SW480 (cell line): ENCODE measurements around the gene TSPAN18.

Source experiments
- DNase-seq: peaks from one replicate; pipeline ENCODE4 v3.0.0-alpha.2; 2016; ENCODE audit warnings: low spot score

The TSPAN18 gene

GRCh38 chr11:44711113-44711786, 15.5 kb upstream of the TSPAN18 start:
- DNase-seq: no peak

GRCh38 chr11:44711787-44712608, 14.8 kb upstream of the TSPAN18 start:
- DNase-seq: no peak

GRCh38 chr11:44713022-44713421, 13.7 kb upstream of the TSPAN18 start:
- no peak for DNase-seq

- DNase-seq: no peak
These were observed 10.5 kb upstream of the TSPAN18 start for GRCh38 chr11:44716256-44716655.

GRCh38 chr11:44718057-44718456, 8.7 kb upstream of the TSPAN18 start:
- DNase-seq: no peak

DNA sequence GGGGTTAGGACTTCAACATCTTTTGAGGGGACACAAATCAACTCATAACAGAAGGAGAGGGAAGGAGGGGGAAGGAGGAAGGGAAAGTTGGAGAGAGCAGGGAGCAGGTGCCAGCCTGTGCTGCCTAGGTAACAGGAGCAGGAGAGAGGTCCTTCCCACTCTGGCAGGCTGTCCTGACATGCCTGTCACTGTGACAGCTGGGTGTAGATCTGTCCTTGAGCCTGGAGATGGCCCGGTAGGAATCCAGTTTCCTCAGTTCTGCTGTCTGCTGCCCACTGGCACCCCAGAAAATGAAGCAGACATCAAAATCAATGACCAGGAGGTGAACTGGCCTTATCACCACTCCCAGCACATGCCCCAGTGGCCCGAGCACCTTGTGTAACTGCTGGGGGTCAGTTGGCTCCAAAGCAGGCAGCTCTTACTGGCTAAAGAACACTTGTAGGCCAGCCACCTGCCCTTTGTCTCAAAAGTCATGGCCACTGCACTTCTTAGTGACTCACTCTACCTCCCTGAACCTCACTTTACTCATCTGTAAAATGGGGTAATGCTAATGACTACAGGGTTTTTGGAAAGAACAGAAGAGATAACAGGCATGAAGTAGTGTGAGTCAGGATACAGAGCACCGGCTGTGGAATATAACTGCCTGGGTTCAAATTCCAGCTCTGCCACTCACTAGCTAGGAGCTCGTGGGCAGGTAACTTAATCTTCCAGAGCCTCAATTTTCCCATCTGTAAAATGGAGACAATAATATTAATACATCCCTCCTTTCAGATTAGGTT, 8.0 kb upstream of the TSPAN18 start:
- no peak for DNase-seq

GRCh38 chr11:44725016-44725685, 1.6 kb upstream of the TSPAN18 start:
- DNase-seq: no peak

GRCh38 chr11:44725757-44726282, 942 bp upstream of the TSPAN18 start:
- DNase-seq: no peak

DNA sequence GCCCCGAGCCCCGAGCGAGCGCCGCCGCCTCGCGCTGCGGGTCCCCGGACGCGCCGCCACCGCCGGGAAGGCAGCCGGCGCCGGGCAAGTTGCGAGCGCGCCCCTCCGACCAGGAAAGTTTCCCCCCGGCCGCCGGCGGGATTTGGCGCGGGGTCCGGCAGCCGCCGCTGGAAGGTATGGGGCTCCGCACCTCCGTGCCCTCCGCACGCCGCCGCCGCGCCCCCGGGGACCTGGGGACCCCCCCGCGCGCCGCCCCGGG, 281 bp downstream of the TSPAN18 start:
- no peak for DNase-seq

DNA sequence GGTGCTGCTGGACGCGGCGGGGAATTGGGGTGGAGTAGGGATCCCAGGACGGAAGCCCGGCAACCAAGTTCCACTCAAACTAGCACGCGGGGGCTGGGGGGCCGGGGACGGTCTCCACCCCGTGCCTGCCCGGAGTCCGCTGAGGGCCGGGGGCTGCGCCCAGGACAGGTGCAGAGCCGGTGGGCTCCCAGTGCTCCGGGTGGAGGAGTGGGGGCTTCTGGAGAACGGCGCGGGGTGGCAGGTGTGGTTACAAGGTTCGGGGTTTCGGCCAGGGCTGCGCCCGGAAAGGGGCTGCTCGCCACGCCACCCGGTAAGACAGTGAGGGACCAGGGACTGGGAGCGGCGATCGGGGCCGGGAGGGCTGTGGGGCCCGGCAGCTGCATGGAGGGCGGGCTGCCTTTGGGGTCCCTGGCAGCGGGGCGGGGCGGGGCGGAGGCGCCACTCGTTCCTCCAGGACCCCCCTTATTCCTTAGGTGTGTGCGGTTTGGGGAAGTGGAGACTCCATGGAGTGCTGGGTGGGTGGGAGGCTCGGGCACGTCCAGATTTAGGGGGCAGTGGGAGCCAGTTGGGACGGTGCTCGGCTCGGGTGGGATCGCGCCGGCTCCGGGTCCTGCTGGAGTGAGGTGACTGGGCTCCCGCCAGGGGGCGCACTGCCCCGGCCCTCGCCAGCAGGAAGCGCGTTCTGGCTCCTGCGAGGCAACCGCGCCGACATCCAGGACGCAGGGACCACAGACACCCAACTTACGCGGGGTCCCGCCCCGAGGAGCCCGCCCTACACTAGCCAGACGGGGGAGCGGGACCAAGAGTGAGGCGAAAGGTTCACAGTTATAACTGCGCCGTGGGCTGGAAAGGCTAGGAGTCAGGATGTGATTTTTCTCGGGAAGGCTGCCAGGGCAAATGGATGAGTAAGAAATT, 868 bp downstream of the TSPAN18 start:
- DNase-seq: peak; percentile 60

GRCh38 chr11:44728491-44728910, 1.7 kb downstream of the TSPAN18 start:
- no peak for DNase-seq

- DNase-seq: no peak
These were observed 2.3 kb downstream of the TSPAN18 start for GRCh38 chr11:44729063-44729462.

GRCh38 chr11:44729713-44730112, 3.0 kb downstream of the TSPAN18 start:
- no peak for DNase-seq

- DNase-seq: no peak
These were observed 4.0 kb downstream of the TSPAN18 start for GRCh38 chr11:44730775-44731174.

DNA sequence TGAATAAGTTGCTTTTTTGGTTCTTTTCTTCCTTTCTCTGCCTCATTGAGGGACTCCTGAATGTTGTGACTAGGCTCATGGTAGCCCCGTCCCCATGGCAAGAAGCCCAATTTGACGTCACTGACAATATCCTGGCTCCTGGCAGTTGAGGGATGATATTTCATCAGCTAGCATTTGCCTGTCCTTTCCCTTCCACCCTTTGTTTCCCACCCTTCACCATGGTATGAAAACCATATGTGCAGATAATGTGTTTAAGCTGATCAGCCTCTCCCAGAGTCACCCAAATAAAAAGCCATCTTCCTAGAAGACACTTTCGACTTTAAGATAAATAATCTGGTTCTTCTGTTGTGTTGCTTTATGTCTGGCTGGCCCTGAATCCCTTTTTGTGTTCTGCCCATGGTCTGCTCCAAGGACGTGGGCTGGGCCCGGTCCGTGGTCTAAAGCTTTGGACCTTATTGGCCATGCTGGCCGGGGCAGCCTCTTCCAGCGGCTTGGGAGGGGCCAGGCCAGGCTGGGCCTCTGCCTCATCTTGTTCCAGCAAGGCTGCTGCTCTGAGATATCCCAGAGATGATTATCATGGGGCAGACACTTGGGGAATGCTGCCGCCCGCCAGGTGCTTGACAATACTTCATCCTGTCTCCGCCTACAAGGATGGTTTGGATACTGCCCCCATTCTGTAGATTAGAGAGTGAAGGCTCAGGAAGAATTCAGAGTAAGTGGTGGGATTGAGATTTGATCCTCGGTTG, 5.1 kb downstream of the TSPAN18 start:
- DNase-seq: no peak

DNA sequence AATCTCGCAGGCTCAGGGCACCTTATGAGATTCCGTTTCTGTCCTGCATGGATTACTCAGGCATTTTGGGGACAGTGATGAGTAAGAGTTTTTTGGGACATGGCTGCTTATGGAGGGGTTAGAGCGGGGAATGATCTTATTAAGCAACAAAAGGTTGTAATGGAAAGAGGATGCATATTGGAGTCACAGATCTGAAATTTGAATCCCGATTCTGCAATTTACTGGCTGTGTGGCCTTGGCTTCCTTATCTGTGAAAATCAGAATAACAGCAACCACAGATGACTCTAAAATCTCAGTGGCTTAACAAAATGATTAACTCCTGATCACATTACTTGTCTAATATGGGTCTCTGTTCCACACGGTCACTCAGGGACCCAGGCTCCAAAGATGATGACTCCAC, 5.8 kb downstream of the TSPAN18 start:
- no peak for DNase-seq

- DNase-seq: no peak
These were observed 7.1 kb downstream of the TSPAN18 start for GRCh38 chr11:44733877-44734276.

DNA sequence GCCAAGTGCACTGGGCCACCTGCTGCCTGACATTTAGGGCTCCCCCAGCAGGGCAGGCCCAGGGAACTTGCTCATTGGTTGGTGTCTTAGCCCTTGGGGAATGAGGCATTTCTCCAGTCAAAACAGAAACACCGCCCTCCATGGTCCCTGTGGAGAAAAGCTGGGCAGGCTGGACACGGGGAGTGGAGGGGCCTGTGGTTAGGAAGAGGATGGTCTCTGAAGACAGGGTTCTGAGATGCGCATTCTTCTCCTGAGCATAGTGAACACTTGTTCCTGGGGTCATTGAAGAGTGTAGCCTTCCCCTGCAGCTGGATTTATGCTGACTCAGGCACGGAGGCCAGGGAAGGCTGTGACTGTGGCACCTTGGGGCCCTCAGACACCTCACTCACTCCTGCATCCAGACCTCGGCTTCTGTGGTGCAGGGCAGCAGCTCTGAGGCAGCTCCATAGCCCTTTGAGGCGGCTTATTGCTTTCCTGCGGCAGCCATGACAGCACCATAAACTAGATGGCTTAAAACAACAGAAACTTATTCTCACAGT, 8.2 kb downstream of the TSPAN18 start:
- no peak for DNase-seq

DNA sequence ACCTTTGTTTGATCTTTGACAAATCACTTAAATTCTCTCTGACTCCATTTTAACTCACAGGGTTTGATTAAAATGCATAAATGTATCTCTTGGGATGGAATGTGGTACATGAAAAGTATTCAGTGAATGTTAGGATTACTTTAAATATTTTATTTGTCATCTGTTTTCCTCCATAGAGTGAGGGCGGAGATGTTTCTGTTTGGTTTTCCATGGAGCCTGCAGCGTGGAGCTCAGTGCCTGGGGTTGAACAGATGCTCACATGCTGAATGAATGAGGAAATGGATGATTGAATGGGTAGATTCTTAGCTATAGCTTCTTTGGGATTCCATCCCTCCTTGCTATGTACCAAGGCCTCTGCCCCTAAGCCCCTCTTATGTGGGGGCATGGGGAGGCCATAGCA, 10.0 kb downstream of the TSPAN18 start:
- DNase-seq: no peak
